OCI-LY7 (cell line): ENCODE data around the gene LHX3.

Source experiments
- EZH2phosphoT487 ChIP-seq: fragments of 200-600 bp; sonication (generic); IDR thresholded peaks from 2 replicates; pipeline ENCODE4 v1.6.1; 2018; ENCODE audit warnings: low read depth, borderline replicate concordance, mild to moderate bottlenecking, mixed run types, antibody characterized with exemption, low read length, moderate library complexity, mixed read lengths
- TF ChIP-seq, protein P1 (sequence below): fragments of 200-600 bp; sonication (generic); conservative IDR thresholded peaks from 2 replicates; pipeline ENCODE4 v1.5.1; 2014; ENCODE audit warnings: mild to moderate bottlenecking, antibody characterized with exemption, low read length, moderate library complexity, mixed read lengths

DNA sequence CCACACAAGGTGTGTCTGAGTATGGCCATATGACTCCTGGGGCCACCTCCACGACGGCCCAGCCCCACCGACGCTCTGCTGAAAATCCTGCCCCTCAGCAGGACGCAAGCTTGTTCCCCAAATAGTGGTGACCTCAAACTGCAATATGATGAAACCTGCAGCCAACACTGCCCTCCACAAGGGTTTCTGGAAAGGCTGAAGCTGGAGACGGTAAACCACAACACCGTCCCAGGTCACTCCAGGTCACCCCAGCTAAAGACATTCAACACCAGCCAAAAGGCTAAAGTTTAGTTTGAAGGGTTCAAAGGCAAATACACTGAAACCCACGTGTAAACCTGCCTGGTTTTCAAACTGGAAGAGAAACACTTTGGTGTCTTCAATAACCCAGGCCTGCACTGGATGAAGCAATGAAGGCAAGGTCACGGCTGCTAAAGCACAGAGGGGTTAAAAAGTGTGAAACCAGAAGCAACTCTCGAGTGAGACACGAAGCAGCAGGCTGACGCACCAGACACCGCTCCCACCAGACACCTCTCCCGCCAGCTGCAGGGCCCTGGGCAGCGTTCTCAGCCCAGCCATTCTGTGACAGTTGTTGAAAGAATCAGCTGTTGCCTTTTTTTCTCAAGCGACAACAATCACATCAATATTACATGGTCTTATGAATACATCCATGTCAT, 1.8 kb upstream of the LHX3 start:
- TF ChIP-seq, protein P1, sequence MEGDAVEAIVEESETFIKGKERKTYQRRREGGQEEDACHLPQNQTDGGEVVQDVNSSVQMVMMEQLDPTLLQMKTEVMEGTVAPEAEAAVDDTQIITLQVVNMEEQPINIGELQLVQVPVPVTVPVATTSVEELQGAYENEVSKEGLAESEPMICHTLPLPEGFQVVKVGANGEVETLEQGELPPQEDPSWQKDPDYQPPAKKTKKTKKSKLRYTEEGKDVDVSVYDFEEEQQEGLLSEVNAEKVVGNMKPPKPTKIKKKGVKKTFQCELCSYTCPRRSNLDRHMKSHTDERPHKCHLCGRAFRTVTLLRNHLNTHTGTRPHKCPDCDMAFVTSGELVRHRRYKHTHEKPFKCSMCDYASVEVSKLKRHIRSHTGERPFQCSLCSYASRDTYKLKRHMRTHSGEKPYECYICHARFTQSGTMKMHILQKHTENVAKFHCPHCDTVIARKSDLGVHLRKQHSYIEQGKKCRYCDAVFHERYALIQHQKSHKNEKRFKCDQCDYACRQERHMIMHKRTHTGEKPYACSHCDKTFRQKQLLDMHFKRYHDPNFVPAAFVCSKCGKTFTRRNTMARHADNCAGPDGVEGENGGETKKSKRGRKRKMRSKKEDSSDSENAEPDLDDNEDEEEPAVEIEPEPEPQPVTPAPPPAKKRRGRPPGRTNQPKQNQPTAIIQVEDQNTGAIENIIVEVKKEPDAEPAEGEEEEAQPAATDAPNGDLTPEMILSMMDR: no peak
- no peak for TF ChIP-seq EZH2phosphoT487
